ENCODE measurements around the gene TFDP2.
"Not testable (repeated sequence)": the region's sequence is repeated elsewhere in the genome, so short reads cannot be mapped to it uniquely, and the experiment has no call there.

The TFDP2 gene

DNA sequence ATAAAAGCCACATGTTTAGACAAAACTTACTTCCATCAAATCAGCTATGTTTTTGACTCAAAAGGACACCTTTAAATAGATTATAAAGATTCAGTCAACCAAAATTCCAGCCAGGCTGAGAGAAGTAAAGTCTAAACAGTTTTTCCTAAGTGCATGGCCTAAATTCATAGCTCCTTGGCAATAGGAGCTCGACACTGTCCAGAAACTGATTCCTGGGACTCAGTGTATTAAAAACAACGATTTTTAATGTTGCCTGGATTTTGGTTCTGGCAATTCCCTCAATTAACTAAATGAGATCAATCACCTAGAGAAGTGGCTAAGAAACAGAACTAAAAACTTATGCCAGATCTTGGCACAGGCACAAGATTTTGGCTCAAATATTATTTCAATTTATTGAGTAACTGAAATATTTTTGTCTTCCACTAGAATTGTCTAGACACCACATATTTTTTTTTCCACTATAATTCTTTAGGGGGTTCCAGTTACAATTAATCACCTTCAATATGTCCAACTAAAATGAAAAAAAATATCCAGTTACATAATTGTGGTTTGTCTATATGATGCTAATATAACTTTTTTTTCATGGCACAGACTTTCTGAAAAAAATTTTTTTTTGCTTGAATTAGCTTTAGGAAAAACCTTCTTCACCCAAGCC lies 135.9 kb downstream of the TFDP2 start:
- DNase-seq = no peak

DNA sequence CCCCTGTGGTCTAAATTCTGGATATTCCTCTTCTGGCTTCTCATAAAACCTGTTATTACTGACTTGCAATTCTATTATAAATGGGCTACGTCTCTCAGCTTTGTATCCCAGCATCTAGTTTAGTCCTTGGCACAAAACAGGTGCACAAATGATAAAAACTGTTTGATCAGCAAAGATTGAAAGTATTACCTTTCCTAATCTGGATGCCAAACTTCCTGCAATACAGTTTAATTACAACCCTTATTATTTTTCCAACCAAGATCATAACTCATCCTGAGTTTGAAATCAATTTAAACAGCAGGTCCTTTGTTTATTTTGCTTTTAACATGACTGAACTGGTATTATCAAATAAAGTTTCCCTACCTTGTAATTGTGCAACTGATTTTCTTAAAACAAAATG lies 140.3 kb downstream of the TFDP2 start:
- DNase-seq = no peak

DNA sequence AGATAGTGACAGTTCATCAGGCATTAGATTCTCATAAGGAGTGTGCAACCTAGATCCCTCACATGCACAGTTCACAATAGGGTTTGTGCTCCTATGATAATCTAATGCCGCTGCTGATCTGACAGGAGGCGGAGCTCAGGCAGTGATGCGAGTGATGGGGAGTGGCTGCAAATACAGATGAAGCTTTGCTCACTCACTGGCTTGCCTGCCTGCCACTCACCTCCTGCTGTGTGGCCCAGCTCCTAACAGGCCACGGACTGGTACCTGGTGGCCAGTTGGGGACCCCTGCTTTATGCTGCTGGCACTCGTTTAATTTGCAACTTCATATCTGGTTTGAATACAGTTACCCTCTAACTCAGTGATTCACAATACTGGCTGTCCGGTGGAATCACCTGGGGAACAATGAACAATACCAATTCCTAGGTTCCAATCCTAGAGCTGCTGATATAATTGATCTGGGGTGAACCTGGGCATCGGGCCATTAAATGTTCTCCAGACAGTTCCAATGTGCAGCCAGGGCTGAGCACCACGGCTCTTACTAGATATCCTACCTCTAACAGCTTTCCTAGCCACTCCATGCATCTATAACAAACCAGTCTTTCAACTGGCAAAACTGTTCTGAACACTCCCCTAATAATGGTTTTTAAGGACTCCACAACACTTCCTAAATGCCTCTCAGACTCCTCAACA lies 141.5 kb downstream of the TFDP2 start:
- DNase-seq = no peak

DNA sequence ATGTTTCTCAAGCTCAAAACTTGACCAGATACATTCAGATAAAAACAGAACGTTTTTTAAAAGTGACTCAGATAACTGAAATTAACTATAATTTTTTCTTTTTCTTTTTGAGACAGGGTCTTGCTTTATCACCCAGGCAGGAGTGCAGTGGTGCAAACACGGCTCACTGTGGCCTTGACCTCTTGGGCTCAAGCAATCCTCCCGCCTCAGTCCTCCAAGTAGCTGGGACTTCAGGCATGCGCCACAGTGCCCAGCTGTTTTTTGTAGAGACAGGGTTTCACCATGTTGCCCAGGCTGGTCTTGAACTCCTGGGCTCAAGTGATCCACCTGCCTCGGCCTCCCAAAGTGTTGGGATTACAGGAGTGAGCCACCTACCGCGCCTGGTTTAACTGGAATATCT lies 144.4 kb downstream of the TFDP2 start:
- not testable (repeated sequence) for DNase-seq

DNA sequence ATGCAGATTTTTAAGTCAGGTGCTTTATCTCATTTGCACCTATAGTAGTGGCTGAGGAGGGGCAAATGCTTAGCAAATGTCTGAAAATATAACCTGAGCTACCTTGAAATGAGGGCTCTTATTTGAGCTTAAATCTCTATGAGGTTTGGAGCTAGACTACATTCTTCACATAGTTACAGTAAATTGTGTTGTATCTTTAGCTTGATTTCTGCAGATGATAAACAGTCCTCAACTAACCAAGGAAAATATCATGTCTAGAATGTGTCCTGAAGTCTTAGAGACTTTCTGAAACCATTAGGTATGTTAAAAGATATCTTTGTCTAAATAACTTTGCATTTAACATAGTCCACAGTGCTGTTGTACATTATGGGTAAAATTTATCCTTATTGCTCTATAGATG lies 145.3 kb downstream of the TFDP2 start:
- DNase-seq = no peak

DNA sequence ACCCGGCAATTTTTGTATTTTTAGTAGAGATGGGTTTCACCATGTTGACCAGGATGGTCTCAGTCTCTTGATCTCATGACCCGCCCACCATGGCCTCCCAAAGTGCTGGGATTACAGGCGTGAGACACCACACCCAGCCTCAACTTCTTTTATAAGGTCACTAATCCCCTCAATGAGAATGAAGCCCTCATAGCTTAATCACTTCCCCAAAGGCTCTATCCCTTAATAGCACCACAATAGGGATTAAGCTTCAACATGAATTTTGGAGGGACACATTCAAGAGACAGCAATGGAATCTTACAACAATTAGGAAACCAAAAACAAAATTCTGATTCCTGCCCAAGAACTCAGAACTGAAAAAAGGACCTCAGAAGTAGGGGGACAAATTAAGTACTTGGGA lies 146.1 kb downstream of the TFDP2 start:
- DNase-seq = no peak

DNA sequence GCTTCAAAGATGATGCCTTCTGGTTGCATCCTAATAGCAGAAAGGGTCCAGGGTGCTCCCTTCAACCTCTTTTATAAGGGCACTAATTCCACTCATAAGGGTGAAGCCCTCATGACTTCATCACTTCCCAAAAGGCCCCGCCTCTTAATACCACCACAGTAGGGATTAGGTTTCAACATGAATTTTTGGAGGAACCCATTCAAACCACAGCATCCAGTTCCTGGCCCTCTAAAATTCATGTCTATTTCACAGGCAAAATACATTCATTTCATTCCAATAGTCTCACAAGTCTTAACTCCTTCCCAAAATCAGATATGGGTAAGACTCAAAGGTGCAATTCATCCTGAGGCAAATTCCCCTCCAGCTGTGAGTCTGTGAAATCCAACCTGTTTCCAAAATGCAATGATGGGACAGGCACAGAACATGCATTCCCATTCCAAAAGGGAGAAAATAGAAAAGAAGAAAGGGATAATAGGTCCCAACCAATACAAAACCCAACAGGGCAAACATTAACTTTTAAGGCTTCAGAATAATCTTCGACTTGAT lies 148.9 kb downstream of the TFDP2 start:
- no peak for DNase-seq

DNA sequence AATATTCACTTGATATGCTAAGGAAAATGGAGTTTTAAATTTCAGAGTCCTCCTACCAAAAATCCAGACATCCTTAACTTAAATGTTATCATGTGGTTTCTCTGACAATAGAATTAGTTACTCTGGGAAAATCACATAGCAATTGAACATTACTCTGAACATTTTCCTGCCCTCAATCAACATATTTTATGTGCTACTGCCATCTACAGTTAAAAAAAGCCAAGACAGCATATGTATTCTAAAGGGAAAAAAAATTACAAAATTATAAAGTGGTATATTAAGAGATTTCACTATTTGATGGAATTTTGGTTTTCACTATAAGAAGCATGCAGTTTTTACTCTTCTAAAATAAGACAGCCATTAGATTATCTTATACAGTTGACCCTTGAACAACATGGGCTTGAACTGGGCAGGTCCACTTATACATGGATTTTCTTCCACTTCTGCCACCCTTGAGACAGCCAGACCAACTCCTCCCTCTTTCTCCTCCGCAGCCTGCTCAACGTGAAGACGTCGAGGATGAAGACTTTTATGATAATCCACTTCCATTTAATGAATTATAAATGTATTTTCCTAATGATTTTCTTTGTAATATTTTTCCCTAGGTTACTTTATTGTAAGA lies 150.6 kb downstream of the TFDP2 start:
- no peak for DNase-seq

DNA sequence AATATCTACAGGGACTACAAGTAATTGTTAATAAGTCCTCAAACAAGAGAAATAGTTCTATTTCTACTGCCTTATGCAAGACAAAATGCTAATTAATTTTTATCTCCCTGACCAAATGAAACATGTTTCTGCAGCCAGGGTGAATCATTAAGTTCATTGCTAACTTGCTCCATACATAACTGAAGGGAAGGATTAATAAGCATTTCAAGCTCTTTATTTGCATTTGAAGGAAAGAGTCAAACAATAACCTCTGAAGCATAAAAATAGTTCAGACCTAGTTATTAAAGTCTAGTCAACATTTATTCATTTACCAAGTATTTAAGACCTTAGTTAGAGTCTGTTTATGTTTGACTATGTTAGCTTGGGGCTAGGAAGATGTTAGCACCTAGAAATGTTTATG lies 152.9 kb downstream of the TFDP2 start:
- DNase-seq = no peak

DNA sequence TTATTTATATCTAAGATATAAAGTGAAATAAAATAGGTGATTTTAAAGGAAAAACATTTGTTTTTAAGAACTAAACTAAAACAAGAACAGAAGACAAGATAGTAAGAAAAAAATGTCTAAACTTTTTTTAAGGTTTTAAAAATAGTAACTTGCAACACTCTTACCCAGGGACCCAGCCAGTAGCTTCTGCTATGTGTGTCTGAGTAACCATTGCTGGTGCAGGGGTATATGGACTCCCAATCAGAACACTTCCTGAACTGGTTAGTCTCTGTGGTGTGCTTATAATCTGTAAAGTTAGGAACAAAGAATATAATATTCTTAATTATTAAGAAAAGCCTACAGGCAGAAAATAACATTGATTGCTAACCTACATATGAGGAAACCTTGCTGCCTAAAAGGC lies 154.5 kb downstream of the TFDP2 start:
- DNase-seq = no peak

DNA sequence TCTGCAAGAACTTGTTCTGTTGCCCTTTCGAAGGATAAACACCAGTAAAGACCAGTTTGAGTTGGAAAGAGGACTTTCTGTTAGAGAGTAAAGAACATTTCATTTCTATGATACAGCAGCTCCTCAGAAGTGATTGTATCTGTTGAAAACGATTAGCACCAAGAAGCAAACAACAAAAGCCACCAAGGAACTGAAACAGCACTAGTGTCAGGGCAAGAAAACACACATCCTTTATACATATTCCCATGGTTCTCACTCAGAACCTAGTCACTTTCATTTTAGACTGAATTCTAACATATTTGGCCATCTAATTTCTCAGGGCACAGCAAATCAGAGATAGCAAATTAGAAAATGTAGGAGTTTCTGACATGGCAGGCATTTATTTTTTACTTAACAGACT lies 156.8 kb downstream of the TFDP2 start:
- no peak for DNase-seq

DNA sequence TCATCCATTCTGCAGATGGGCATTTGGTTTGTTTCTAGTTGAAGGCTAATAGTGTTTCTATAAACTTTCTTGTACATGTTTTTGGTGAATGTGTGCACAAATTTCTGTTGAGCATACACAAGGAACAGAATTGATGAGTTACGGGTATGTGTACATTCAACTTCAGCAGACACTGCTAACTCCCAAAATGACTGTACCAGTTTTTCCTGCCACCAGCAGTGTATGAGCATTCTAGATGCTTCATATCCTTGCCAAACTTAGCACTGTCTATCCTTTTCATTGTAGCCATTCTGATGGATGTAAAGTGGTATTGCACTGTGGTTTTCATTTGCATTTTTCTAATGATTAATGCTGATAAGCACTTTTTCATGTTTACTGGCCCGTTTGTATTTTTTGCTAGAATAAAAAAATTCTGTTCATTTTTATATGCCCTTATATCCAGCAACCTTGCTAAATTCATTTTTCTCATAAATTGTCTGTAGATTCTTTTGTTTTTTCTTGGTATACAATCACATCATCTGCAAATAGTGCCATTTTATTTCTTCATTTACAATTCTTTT lies 162.7 kb downstream of the TFDP2 start:
- no peak for DNase-seq

DNA sequence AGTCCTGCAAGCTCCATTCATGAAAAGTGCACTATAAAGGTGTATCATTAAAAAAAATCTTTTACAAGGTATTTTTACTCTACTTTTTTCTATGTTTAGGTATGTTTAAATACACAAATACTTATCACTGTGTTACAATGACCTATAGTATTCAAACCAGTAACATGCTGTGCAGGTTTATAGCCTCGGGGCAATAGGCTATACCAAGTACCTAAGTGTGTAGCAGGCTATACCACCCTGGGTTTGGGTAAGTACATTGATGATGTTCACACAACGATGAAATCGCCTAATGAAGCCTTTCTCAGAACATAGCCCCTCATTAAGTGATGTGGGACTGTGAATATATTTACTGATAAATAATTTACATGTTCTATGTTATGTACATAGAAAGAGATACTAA lies 168.3 kb downstream of the TFDP2 start:
- no peak for DNase-seq

DNA sequence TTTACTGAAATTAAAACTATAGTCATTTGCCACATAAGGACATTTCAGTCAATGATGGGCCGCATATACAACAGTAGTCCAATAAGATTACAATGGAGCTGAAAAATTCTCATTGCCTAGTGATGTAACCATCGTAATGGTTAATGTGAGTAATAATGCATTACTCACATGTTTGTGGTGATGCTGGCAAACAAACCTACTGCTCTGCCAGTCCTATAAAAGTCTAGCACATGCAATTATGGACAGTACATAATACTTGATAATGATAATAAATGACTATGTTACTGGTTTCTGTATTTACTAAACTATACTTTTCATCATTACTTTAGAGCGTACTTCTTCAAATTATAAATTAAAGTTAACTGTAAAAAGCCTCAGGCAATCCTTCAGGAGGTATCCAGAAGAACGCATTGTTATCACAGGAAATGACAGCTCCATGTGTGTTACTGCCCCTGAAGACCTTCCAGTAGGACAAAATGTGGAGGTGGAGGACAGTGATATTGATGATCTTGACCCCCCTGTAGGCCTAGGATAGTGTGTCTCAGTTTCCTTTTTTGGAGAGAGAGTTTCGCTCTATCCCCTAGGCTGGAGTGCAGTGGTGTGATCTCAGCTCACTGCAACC lies 170.2 kb downstream of the TFDP2 start:
- DNase-seq = no peak

DNA sequence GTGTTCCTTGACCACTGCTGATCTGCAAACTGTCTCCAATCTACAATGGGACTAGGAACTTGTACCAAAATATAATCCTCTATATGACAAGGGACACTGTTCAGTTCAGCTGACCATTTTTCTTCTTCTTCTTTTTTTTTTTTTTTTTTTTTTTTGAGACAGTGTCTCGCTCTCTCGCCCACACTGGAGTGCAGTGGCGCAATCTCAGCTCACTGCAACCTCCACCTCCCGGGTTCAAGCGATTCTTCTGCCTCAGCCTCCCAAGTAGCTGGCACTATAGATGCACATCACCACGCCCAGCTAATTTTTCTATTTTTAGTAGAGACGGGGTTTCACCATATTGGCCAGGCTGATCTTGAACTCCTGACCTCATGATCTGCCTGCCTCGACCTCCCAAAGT lies 174.6 kb downstream of the TFDP2 start:
- not testable (repeated sequence) for DNase-seq

DNA sequence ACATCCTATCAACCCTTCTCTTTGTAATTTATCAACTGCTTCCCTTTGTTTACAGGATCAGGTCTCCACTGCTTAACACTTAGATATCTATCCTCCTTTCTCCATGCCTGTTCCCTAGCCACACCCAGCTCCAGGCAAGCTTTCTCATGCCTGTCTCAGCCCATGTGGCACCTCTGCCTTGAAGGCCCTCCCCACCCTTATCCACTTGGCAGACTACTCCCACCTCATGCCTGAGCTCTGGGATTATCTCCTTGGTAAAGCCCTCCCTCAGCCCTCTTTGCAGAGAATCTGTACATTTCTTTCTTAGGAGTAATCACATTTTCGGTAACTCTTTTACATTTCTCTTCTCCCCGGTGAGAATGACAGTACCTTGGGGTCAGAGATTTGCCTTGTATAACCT lies 176.9 kb downstream of the TFDP2 start:
- DNase-seq = no peak

DNA sequence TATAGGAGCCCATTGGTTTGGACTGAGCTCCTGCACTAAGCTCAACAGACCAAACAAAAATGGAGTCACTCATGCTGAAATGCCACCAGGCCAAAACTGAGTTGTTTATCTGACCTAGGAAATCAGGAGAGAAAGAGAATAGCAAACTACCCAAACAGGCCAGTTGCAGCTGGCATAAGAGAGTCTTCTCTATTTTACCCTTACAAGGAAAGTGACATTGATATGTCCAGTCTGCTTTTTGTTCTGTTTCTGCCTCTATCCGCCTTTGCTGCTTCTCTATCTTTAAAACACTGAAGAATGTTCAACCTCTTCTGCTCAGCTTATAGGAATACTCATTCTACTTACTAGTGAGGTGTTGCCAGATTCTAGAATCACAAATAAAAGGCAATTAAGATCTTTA lies 177.8 kb downstream of the TFDP2 start:
- DNase-seq = no peak

DNA sequence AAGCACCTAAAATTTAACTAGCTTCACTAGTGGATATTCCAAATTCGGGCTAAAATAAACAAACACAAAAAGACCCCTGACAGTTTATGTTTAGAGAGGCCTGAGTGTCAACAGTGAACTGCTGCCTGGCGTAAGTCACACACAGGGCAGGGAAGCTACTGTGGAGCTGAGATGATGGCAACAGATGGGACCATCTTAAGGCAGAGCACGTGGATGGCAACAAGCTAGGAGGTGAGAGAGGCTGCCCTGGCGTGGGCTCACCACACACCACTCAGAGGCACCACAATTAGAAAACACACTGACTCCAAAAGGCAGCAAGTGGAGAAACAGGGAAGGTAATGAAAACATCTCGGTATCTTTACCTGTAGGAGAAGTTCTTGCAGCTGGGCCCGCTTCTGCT lies 179.6 kb downstream of the TFDP2 start:
- DNase-seq = no peak

DNA sequence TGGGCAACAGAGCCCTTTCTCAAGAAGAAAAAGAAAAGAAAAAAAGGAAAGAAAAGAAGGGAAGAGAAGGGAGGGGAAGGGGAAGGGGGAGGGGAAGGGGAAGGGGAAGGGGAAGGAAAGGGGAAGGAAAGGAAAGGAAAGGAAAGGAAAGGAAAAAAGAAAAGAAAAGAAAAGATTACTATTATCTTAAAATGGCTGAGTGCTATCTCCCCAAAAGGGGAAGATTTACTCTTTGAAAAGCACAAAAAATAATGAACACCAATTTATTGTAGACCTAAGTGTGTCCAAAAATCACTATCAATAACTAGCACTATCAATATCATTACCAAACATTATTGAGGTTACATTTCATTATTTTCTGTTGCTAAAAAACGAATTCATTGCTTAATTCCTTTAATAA lies 183.9 kb downstream of the TFDP2 start:
- no peak for DNase-seq

DNA sequence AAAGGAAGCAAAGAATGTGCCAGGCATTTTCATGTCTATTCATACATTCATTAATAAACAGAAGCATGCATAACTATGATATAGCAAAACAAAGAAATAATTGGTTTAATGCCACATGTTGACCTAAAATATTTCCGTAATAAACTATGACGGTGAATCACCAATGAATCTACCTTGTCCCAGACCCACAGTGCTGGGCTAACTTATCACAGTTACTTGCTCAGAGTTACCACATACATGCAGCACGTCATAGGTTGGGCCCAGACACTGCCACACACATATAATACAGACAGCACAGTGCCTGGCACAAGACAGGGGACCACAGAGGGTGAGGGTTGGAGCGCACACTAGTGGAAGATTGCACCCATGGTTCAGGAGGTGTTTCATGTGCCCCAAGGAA lies 186.0 kb downstream of the TFDP2 start:
- no peak for DNase-seq

DNA sequence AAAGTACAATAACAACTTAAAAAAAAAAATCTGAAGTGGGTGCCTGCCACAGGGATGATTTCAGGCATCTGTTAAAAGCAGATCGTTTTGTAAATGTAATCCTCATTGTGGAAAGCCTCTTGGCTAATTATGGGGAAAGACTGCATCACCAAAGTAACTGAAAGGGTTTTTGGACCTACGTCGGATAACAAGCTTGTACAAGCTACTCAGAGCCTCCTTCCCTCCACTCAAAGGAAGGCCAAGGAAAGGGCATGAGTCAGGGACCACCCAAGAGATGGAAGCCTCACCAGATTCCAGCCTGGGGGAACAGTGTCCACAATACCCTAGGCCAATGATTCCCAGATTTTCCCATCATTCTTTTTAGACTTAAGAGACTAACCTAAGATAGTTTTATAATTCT lies 188.6 kb downstream of the TFDP2 start:
- no peak for DNase-seq

DNA sequence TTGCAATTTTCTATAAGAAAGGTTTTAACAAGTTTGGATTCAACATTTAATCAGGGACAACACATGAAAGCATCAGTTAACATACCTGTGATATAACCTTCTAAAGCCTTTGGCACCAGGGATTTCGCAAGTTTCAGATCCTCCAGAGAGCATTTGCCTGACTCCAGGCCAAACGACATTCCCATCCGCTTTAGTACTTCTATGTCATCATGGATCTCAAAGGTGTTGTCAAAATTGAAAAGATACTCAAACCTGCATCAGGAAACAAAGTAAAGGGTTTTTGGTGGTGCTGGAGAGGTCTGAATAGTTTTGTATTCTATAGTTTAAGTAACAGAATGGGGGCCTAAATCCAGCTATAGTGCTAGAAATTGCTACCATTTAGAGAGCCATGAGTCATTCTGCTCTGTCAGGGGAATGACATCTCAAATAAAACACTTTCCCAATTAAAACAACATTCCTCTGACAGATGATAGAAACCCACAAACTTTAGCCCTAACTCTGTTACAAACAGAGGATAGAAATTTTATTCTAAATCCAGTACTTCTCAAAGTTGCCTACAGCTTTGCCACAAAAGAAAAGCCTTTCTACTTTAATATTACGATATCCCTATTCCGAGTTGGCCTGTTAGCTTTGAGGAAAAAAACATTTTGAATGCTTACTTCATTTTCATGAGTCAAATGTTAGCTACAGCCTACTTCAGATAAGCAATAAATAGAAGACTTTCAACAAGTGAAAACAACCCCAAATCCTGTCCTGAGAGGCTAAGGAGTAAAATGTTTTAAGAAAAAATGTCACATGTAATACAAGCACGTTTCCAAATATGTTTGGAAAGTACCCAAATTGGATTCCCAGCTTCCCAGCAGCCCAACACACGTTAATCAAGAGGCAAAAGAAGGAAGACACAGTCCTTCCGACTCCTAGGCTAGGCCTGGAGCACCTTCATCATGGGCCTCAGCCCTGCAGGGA lies 189.5 kb downstream of the TFDP2 start:
- DNase-seq = no peak

Measured in activated CD4-positive, alpha-beta T cell treated with anti-CD3 and anti-CD28 coated beads, Interleukin-2, amount 50 U/mL, for 1 hour (primary cell).